HG02588 (cell line): ENCODE measurements around the gene CAMK1D.
A peak's percentile ranks its signal among the peaks of the same experiment; 100 is the strongest.
"Not testable (repeated sequence)": the region's sequence is repeated elsewhere in the genome, so short reads cannot be mapped to it uniquely, and the experiment has no call there.

Source experiments
- ATAC-seq: cut with Tn5 transposase; IDR thresholded peaks from one replicate; pipeline ENCODE4 v1.9.1; 2021; ENCODE audit warnings: mild to moderate bottlenecking, moderate library complexity; ENCODE audit not compliant: unreplicated experiment

The CAMK1D gene

GRCh38 chr10:12348870-12349628, at the start of gene CAMK1D:
Gene CAMK1D, plus strand, starts transcription at chr10:12349547.
- peak; percentile 48 for ATAC-seq

- not testable (repeated sequence) for ATAC-seq
Measured at GRCh38 chr10:12301036-12301435, 48.3 kb upstream of the CAMK1D start.

GRCh38 chr10:12308057-12308456, 41.3 kb upstream of the CAMK1D start:
- no peak for ATAC-seq

- ATAC-seq, result no peak
Measured at GRCh38 chr10:12308736-12309375, 40.5 kb upstream of the CAMK1D start.

- ATAC-seq, result not testable (repeated sequence)
Measured at GRCh38 chr10:12309783-12310182, 39.6 kb upstream of the CAMK1D start.

GRCh38 chr10:12314836-12315235, 34.5 kb upstream of the CAMK1D start:
- ATAC-seq, result no peak

GRCh38 chr10:12319076-12319475, 30.3 kb upstream of the CAMK1D start:
- ATAC-seq, result no peak

GRCh38 chr10:12320892-12321291, 28.5 kb upstream of the CAMK1D start:
- no peak for ATAC-seq

GRCh38 chr10:12321641-12322040, 27.7 kb upstream of the CAMK1D start:
- ATAC-seq, result no peak

- ATAC-seq, result no peak
Measured at GRCh38 chr10:12322583-12323131, 26.7 kb upstream of the CAMK1D start.

- ATAC-seq, result no peak
Measured at GRCh38 chr10:12324530-12324929, 24.8 kb upstream of the CAMK1D start.

GRCh38 chr10:12327074-12327473, 22.3 kb upstream of the CAMK1D start:
- ATAC-seq, result no peak

- no peak for ATAC-seq
Measured at GRCh38 chr10:12327476-12327875, 21.9 kb upstream of the CAMK1D start.

- ATAC-seq, result not testable (repeated sequence)
Measured at GRCh38 chr10:12328312-12328711, 21.0 kb upstream of the CAMK1D start.

- no peak for ATAC-seq
Measured at GRCh38 chr10:12332572-12333379, 16.6 kb upstream of the CAMK1D start.

GRCh38 chr10:12333380-12334185, 15.8 kb upstream of the CAMK1D start:
- ATAC-seq, result peak; percentile 76

GRCh38 chr10:12334186-12334530, 15.2 kb upstream of the CAMK1D start:
- no peak for ATAC-seq

- ATAC-seq, result not testable (repeated sequence)
Measured at GRCh38 chr10:12335169-12335568, 14.2 kb upstream of the CAMK1D start.

- ATAC-seq, result no peak
Measured at GRCh38 chr10:12337453-12338372, 11.6 kb upstream of the CAMK1D start.

- no peak for ATAC-seq
Measured at GRCh38 chr10:12338981-12339380, 10.4 kb upstream of the CAMK1D start.
